ENCODE results near the gene YJU2.
"Not testable (repeated sequence)": the region's sequence is repeated elsewhere in the genome, so short reads cannot be mapped to it uniquely, and the experiment has no call there.

YJU2 gene

DNA sequence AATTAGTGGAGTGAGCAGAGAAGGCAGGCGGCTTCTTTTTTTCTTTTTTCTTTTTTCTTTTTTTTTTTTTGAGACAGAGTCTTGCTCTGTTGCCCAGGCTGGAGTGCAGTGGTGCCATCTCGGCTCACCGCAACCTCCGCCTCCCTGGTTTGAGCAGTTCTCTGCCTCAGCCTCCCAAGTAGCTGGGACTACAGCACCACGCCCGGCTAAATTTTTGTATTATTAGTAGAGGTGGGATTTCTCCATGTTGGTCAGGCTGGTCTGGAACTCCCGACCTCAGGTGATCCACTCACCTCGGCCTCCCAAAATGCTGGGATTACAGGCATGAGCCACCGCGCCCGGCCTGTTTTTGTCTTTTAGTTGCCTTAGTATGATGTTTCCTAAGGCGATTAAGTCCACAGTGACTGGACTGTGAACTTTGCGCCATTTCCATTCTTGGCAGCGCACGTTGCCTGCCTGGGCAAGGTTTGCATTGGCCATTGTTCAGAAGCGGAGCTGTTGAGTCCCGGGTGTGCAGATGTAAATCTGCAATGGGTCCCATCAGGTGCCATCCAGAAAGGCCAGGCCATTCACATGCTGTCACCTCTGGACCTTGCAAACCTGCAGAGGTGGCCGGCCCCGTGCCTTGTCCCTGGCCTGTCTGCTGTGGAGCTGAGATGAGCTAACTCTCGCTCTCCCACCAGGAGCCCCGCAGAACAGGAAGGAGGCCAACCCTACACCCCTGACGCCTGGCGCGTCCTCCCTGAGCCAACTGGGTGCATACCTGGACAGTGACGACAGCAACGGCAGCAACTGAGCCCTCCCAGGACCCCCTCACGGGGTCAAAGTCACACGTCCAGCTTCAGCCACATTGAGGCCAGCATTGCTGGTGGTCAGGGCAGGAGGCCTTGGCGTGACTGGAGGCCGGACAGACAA lies 21.3 kb downstream of the YJU2 start:
- no peak for DNase-seq (ENCODE audit: low spot score)

DNA sequence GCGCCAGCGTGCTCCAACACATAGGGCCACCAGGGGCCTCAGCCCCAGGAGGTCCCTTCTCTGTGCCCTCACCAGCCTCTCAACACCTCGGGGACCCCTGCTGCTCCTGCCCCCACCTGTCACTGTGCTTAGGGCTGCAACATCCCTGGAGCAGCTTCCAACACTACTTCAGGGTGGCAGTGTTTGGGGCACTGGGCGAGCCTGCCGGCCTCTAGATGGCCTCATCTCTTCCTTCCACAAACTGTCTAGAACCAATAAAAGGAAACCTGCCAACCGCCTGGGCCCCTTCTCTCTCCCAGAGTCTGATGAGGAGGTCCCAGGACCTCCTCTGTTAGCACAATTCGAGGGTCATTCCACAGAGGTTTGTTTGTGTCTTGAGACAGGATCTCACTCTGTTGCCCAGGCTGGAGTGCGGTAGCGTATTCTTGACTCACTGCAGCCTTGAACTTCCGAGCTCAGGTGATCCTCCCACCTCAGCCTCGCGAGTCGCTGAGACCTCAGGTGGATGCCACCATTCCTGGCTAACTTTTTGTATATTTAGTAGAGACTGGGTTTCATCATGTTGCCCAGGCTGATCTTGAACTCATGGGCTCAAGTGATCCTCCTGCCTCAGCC lies 22.0 kb downstream of the YJU2 start:
- no peak for DNase-seq (ENCODE audit: low spot score)

DNA sequence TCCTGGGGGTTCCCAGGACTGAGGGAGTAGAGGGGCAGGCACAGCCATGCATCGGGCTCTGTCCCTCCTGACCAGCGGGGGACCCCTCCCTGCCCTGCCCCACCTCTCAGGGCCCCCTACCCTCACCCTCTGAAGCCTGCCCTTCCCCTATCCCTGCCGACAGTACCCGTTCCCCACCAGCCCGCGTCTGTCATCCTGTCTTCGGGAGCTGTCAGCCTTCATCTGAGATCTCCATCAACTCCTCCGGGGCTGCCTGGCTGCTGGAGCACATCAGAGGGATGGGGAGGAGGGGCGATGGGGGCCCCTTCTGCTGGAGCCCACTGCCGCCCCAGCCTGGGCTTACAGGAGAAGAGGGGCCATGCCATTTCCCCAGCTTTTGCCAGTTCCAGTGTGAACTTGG lies 26.0 kb downstream of the YJU2 start:
- no peak for DNase-seq (ENCODE audit: low spot score)

DNA sequence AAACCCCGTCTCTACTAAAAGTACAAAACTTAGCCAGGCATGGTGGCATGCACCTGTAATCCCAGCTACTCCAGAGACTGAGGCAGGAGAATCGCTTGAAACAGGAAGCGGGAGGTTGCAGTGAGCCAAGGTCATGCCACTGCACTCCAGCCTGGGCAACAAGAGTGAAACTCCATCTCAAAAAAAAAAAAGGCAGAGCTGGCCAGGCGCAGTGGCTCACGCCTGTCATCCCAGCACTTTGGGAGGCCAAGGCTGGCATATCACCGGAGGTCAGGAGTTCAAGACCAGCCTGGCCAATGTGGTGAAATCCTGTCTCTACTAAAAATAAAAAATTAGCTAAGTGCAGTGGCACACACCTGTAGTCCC lies 27.4 kb downstream of the YJU2 start:
- DNase-seq (ENCODE audit: low spot score), result not testable (repeated sequence)

DNA sequence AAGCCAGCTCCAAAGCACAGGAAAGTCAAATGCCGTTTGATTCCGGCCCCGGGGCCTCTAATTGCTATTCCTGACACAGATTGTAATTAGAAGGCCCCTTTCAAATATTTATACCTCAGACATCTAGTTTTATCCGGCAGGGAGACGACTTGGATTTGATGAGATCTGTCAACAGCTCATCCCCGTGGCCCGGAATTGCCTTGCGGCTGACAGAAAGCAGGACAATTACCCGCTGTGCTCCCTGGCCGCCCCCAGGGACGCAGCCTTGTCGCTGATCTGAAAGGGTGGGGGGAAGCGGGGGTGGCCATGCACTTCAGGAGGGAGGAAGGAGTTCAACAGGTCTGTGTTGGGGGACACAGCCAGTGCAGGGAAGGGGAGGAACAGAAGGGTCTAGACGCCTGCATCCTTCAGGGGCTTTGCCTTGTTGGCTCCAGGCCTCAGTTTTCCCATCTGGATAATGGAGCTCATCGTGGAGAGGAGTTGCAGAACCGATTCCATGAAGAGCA lies 30.4 kb downstream of the YJU2 start:
- no peak for DNase-seq (ENCODE audit: low spot score)

DNA sequence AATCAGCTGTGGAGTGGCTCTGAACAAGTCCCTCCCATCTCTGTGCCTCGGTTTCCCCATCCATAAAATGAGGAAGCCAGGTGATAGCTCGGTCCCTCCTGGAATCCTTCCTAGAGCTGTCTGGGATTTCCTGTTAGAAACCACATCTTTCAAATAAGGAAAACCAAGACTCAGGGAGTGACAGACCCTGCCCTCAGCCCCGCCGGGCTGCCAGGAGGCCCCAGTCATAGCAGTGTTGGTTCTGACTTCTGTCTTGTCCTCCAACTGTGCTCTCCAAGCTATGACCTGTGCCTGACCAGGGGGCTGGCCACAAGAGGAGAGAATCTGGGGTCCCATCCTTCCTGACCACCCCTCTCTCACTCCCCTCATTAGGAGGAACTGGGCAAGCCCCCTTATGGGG lies 31.1 kb downstream of the YJU2 start:
- no peak for DNase-seq (ENCODE audit: low spot score)

DNA sequence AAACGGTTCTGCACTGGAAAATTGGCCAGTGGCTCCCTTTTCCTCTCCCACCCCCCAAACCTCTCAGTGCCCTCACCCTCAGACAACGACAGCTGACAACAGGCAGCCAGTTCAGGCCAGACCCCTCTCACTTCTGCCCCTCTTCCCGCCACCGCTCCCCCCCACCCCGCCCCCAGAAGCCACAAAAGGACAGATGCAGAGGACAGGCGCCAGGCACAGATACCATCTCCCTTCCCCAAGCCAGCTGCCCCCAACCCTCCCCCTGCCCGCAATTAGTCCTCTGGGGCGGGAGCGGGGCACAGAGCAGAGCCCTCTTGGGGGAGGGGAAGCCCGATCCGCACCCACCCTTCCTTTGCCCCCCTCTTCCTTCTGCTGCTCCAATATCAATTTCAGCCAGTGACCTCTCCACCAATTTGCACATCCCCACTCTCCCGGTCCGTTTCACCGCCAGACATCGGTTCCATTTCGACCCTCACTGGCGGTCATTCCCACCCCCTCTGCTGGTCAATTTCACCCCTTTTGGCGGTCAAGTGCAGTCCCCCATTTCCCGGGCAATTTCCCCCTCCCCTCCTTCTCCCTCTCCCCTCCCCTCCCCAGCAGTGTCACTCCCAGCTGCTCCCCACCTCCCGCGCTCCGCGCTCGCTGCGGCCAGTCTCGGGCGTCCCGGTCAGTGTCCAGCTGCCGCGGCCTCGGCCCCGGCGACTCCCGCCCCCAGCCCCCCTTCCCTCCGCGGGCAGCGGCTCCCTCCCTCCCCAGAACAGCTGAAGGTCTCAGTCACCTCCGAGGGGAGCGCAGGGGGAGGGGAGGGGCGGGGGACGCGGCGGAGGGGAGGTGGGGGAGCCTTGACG lies 31.8 kb downstream of the YJU2 start, which contains the start of gene SHD:
Gene SHD, plus strand, starts transcription at position 848 of the 848 bp plus-strand sequence. CDS start 798 bp downstream, outside the sequence.
- no peak for DNase-seq (ENCODE audit: low spot score)

DNA sequence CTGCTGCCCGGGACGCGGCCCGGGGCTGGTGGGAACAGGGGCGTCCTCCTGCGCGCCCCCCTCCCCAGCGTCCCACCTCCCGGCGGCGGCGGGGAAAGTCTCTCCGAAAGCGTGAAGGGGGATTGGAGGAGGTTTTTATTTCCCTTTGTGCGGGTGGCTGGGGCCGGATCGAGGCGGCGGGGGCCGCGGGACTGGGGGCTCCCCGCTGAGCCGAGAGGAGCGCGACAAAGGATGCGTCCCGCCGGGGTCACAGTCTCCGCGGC lies 32.3 kb downstream of the YJU2 start:
- no peak for DNase-seq (ENCODE audit: low spot score)

DNA sequence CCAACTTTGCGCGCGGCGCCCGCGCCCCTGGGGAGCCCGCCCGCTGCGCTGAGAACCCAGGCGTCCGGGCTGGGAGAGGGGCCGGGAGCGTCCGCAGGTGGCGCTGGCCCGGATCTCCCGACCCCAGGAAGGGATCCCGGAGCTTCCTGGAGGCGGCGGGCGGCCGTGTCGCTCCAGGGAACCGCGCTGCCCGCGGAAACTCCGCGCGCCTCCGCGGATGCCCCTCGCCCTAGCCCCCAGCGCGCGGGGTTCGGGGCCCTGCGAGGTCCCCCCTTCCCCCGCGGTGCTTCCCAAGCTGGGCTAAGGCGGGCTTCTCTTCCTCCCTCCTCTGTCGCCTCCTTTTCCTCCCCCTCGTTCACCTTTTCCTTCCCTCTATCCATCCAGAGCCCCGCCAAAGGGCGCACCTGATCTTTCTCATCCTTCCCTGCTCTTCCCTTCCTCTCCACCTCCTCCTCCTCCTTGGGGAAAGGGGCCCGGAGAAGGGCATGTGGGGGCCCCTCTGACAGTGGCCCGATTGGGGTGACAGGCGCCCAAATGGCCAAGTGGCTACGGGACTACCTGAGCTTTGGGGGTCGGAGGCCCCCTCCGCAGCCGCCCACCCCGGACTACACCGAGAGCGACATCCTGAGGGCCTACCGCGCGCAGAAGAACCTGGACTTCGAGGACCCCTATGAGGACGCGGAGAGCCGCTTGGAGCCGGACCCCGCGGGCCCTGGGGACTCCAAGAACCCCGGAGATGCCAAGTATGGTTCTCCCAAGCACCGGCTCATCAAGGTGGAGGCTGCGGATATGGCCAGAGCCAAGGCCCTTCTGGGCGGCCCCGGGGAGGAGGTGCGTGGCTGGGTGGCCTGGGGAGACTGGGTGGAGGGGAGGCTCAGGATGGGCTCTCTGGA lies 32.9 kb downstream of the YJU2 start:
- DNase-seq (ENCODE audit: low spot score), result no peak

DNA sequence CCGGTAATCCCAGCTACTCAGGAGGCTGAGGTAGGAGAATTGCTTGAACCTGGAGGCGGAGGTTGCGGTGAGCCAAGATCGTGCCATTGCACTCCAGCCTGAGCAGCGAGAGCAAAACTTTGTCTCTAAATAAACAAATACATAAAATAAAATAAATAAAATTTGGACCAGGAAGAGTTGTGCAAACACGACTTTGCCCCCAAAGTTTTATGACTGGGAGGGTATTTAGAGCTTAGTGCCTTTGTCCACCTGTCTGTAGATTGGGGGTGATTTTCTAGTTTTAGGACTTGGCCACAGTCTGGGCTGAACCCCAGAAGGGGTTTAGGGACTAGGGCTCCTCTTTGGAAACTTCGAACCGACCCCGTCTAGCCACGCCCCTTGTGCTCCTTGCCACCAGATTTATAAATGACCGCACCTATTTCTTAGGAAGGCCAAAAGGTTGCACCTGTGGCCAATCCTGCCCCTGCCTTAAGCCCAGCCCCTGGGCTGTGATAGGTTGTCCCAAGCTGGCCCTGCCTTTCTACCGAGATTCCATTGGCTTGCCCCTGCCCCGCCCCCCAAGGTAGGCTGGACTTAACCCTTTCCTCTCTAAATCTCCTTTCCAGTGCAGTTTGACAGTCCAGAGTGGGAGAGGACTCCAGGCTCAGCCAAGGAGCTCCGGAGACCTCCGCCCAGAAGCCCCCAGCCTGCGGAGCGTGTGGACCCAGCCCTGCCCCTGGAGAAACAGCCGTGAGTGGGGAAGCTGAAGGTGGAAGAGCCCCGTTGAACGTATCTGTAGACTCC lies 37.5 kb downstream of the YJU2 start:
- no peak for DNase-seq (ENCODE audit: low spot score)

DNA sequence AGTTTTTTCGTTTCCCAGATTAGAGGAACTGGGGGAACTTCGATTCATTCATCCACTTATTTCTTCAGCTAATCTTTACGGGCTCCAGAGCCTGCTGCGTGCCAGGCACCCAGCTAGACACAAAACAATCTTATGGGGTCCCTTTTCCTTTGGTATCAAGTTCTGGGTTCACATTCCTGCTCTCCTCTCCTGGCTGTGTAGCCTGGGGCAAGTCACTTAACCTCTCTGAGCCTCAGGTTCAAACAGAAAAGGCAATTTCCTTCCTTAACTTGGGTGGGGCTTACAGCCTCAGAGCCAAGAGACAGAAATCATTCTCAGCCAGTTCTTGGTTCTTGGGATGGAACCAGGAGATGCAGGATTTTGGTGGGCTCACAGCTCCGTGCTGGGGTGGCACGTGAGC lies 38.1 kb downstream of the YJU2 start:
- no peak for DNase-seq (ENCODE audit: low spot score)

DNA sequence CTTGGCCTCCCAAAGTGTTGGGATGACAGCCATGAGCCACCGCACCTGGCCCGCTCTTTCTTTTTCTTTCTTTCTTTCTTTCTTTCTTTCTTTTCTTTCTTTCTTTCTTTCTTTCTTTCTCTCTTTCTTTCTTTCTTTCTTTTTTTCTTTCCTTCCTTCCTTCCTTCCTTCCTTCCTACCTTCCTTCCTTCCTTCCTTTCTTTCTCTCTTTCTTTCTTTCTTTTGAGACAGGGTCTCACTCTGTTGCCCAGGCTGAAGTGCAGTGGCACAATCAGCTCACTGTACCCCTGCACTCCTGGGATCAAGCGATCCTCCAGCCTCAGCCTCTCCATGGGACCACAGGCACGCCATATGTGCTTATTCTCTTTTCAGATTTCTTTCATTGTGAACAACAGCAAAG lies 39.3 kb downstream of the YJU2 start:
- not testable (repeated sequence) for DNase-seq (ENCODE audit: low spot score)

DNA sequence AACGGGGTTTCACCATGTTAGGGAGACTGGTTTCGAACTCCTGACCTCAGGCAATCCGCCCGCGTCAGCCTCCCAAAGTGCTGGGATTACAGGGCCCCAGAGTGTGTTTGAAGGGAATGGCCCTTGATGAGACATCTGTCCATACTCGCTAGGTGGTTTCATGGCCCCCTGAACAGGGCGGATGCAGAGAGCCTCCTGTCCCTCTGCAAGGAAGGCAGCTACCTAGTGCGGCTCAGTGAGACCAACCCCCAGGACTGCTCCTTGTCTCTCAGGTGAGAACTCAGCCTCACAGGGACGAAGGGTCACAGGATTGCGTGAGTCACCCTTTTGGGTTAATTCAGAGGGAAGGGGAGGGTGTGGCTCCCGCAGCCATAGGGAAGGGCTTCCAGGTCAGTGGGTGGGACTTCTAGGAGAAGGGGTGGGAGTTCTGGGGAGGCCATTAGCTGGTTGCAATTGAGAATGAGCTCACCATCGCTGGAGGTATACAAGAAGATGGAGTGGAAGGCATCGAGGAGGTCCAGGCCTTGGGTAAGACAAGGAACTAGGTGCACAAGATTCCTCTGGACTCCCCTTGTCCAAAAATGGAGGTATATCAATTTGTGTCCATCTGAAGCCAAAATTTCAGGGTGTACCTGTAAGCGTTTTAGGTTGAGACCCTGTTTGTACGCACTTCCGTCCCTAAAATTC lies 41.4 kb downstream of the YJU2 start:
- DNase-seq (ENCODE audit: low spot score), result no peak

DNA sequence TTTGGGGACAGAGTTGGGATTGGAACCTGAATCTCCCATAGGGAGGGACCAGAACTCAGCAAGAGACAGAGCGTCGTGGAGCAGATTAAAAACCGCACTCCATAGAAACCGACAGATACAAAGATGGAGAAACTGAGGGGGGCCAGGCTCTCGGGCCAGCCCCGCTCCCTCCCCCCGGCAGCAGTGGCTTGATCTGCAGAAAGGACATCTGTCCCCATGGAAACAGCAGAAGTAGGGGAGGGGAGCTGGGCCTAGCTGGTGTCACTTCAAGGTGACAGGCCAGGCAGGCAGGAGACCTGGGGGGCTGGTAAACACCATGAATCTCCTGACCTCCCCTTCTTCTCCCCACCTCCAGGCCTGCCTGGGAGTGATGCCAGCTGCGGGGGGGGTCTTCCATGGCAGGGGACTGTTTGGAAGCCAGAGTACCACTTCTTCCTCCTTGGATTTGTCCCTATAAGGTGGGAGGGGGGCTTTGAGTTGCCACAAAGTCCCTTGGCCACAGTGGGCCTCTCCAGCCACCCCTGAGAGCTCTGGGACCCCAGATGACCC lies 44.4 kb downstream of the YJU2 start:
- no peak for DNase-seq (ENCODE audit: low spot score)

DNA sequence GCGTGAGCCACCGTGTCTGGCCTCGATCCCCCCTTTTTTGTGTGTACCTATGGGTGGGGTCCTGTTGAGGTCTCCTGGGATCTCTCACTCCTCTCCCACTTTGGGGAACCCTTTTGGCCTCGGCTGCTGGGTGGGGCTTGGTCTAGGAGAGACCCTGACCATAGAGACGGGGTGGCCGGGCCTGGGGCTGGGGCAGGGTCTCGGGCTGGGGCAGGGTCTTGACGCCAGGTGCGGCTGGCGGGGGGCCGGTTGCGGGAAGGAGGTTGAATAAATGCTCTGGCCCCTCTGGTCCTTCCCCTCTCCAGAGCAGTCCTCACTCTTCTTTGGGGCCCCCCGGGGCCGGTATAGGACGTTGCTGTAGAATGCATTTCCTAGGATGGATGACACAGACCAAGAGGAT lies 45.6 kb downstream of the YJU2 start:
- DNase-seq (ENCODE audit: low spot score), result no peak

DNA sequence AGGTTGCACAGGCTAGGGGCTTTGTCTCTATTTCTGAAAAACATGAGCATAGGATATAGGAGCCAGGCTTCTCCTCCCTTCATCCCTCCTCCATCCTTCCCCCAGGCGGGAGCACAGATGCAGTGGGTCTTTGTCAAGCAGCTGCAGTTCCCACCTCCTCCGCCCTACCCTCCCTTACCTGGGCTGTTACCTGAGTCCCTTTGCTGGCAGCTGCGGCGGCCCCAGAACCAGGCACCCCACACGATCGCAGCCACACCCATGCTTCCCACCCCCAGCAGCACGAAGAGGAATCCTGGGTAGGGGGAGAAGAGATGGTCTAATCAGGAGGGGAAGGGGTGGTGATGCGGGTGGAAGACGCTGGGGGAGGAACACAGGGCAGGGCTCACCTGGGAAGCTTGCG lies 47.5 kb downstream of the YJU2 start:
- no peak for DNase-seq (ENCODE audit: low spot score)

DNA sequence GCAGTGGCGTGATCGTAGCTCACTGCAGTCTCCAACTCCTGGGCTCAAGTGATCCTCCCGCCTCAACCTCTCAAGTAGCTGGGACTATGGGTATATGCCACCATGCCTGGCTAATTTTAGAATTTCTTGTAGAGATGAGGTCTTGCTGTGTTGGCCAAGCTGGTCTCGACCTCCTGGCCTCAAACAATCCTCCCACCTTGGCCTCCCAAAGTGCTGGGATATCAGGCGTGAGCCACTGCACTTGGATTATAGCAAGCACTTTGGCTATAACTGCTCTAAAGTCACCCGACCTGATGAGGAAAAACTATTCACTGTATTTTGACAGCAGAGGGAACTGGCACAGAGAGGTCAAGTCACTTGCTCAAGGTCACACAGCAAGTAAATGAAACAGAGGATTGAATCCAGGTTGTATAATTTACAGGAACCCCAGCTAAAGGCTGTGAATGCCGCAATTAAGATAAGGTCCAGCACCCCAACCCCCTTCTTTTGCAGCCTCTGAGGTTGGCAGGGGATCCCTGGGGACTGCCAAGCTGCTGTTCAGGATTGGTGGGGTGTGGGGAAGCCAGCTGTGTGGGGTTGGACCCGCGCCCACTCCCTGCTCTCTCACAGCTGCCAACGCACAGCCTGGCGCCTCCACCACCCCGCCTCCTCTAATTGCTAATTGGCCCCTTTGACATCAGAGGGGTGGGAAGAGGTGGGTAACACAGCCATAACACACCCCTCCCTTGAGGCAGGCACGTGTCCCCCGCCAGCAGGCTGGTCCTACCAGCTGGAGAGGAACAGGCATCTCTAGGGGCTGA lies 49.3 kb downstream of the YJU2 start:
- no peak for DNase-seq (ENCODE audit: low spot score)

DNA sequence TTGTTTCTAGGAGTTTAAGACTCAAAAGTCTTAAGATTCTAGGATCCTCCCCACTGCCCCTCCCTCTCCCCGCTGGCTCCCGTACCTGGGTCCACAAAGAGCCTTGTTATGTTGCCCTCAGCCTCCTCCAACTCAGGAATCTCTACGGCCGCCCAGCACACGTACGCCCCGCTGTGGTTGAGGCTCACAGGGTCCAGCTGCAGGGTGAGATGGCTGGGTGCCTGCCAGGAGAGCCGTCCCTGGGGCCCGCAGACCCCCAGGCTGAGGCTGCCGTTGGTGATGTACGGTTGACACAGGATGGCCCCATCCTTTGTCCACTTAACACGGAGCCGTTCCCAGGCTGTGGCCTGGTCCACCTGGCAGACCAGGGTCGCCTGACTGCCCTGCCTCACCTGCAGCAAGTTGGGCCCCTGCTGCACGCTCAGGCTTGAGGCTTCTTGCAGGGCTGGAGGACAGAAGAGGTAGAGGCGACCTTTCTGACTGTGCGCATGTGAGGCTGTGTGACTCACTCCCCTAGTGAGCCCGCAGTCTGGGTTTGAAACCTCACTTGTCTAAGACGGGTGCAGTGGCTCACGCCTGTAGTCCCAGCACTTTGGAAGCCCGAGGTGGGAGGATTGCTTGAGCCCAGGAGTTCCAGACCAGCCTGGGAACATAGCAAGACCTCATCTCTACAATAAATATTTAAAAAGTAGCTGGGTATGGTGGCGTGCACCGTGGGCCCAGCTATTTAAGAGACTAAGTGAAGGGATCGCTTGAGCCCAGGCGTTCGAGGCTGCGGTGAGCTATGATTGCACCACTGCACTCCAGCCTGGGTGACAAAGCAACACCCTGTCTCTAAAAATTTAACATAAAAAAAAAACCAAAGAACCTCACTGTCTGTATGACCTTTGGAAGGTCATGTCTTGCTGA lies 51.3 kb downstream of the YJU2 start:
- DNase-seq (ENCODE audit: low spot score), result no peak

Data from hepatic stellate cell (primary cell).